ENCODE data around the gene SFN.
"Not testable (repeated sequence)": the region's sequence is repeated elsewhere in the genome, so short reads cannot be mapped to it uniquely, and the experiment has no call there.

SFN gene

GRCh38 chr1:26874896-26875295 is 11.9 kb downstream of the SFN start:
- FAIRE-seq: no peak

DNA sequence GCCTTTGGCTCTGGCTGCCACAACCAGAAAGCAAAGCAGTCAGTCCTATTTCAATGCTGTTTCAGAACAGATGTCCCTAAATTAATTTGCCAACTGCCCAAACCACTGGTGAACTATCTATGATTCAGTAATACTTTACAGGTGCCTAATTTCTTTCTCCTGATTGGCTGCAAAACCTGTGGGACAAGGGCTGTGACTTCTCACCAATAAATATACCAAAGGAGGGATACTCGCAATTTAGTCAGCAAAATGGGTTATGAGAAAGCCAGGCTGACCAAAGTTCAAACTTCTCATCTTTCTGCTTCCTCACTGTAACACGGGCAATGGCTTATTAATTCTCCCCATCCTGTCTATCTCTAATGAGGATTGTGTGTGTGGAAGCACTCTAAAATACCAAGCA is 14.4 kb downstream of the SFN start:
- no peak for FAIRE-seq

GRCh38 chr1:26879793-26880192 is 16.8 kb downstream of the SFN start:
- FAIRE-seq: no peak

DNA sequence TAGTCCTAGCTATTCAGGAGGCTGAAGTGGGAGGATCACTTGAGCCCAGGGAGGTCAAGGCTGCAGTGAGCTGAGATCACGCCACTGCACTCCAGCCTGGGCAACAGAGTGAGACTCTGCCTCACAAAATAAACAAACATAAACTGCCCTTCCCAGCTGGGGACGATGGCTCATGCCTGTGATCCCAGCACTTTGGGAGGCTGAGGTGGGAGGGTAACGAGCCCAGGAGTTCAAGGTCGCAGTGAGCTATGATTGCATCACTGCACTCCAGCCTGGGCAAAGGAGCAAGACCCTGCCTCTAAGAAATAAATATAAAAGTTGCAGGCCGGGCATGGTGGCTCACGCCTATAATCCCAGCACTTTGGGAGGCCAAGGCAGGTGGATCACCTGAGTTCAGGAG is 18.7 kb downstream of the SFN start:
- FAIRE-seq: not testable (repeated sequence)

DNA sequence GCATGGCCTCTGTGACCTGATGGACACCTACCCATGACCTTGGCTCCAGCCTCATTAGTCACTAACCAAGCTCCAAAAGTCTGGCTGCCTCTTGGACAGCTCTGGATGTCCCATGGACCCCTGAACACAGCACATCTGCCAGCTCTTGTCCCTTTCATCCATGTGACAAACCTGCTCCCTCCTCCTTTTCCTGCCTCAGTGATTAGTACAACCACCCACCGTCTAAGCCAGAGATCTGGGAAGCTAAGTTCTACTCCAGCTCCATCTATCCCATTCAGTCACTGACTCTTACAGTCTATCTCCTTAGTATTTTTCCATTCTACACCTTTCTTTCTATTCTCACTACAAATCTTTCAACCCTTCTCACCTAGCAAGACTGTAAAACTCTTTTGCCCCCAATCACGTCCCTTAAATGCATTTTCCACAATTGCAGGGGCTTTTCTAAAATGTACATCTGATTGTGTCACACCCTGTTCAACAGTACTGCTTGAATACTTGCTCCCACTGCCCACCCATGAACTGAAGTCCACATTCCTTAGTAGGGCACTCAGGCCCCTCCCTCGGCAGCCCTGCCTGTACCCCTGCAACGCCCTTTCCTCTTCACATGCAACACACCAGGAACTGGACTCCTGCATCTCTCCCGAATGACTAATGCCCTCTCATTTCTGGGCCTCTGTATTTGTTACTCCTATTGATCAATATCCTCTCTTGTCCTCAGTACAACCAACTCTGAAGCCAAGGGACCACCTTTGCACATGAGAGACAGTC is 19.9 kb downstream of the SFN start:
- no peak for FAIRE-seq

DNA sequence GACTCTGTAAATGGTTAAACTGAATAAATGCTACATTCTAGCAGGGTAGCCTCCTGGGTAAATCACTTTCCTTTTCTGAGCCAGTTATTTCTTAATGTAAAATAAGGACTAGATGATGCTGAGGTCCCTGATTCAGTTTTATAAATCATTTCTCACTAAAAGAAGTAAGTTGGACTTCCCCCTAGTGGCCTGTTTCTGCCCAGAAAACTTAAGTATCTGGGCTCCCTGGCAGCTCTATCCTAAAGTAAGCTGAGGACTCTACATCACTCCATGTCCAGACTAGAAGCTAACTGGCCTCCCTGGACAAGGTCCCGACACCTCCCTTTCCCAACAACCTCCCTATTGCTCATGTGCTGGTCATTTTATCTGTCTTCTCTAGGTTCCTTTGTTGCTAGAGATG is 24.2 kb downstream of the SFN start:
- no peak for FAIRE-seq

- FAIRE-seq: no peak
Observed at GRCh38 chr1:26888231-26888630, 25.3 kb downstream of the SFN start.

DNA sequence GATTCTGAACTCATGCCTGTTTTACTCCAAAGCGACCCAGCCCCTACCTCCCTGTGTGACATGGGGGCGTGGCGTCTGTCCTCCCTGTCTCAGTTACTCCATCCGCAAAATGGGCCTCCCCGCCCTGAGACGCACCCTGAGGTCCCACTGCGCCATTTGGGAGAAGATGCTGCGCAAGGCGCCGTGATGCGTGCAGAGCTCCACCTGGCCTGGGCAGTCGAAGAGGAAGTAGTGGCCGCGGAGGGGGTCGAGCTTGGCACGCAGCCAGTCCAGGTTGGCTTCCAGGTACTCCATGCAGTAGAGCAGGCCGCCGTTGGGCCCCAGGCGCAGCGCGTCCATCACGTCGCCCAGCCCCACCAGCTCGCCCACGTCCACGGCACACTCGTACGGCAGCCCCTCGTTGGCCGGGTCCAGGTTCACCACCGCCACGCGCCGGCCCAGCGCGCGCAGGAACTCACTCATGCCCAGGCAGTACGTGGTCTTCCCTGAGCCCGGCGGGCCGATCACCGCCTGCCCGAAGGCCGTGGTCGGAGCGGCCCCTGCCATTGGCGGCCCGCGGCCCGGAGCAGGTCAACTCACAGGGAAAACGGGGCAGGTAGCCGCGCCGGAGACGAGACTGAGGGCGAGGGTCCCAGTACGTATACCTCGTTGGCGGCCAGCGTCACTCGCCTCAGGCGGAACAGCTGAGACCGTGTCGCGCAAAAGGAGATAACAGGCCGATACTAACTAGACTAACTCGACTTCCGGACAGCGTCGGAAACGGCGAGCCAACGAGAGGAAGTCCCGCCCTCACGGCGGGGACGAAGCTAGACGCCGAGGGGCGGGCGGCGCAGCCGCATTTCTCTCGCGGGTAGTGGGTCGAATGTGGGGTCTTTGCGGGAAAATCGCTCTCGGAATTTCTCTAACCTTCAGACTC is 26.9 kb downstream of the SFN start, which contains the start of gene GPN2:
GPN2 (minus strand) TSS at position 733 of the 916 bp plus-strand sequence; CDS start at position 546, 187 bp downstream.
- peak; percentile 4 for FAIRE-seq

DNA sequence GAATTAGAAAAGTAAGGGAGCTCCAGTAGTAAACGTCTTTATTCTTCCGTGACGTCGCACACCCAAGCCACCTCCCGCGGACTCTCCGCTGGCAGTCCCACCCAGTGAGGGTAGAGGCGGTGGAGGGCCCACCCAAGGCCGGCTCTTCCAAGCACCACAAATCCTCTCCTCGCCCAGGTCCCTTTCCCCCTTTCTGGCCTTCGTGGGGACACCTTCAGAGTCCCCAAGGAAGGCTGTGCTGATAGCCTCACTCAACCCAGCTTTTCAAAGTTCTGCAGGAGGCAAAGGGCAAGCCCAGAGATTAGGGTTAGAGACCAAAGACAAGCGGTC is 27.5 kb downstream of the SFN start:
- FAIRE-seq: no peak

GRCh38 chr1:26894263-26894662 is 31.3 kb downstream of the SFN start:
- FAIRE-seq: no peak

DNA sequence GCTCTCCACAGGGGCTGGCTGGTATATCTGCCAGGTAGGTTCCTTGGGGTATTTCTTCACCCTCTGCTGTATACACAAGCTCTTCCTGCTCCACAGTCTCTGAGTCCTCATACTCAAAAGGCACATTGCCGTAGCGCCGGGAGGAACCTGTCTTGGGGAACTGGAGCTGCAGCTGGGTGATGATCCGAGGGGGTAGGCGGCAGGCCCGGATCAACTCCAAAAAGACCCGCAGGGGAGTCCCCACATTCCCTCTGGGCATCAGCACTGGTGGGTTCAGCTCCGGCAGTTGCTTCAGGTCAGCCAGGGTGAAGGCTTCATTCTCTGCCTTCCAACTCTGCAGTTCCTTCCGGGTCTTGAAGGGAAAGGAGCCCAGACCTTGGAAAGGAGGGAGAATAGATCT is 34.4 kb downstream of the SFN start:
- no peak for FAIRE-seq

- peak; percentile 51 for FAIRE-seq
Observed at GRCh38 chr1:26900001-26900814, 37.3 kb downstream of the SFN start, which contains the start of gene GPATCH3. Gene GPATCH3 (minus strand): TSS chr1:26900467. CDS start chr1:26900442, 25 bp downstream.

- FAIRE-seq: no peak
Observed at GRCh38 chr1:26900815-26901511, 38.0 kb downstream of the SFN start.

DNA sequence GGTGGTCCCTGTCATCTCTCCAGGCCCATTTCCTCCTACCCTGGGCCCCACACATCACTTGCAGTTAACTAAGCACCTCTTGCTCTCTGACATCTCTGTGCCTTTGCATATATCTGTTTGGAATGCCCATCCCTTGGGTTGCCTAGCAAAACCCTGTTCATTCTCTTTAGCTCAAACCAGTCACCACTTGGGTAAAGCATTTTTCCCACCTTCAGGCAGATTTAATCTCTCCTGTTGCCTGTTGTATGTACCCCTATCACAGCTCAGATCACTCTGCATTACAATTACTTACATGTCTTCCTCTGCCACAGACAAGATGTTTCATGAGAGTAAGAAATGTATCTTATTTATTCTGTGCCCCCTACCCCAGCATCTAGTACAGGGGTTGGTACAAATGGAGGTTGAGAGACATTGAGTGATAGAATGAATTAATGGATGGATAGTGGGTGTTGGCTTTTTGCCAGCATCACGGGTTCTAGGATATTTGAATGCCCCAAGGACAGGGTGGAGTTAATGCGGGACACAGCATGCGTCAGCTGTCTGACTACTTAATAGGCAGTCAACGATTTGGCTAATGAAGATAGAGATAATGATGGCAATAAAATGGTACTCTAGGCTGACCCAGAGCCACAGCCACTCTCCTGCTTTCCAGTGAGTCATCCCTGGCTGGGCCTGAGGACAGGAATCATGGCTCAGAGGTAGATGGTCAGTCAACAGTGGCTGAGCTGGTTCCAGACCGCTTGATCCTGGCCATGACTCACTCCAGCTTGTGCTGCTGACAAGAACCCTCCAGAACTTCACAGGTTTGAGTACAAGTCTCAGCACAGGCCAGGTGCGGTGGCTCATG is 44.3 kb downstream of the SFN start:
- FAIRE-seq: no peak

GRCh38 chr1:26909951-26910342 is 47.0 kb downstream of the SFN start:
- FAIRE-seq: no peak

- no peak for FAIRE-seq
Observed at GRCh38 chr1:26910343-26911160, 47.6 kb downstream of the SFN start.

GRCh38 chr1:26911399-26912146 is 48.6 kb downstream of the SFN start:
- FAIRE-seq: no peak

DNA sequence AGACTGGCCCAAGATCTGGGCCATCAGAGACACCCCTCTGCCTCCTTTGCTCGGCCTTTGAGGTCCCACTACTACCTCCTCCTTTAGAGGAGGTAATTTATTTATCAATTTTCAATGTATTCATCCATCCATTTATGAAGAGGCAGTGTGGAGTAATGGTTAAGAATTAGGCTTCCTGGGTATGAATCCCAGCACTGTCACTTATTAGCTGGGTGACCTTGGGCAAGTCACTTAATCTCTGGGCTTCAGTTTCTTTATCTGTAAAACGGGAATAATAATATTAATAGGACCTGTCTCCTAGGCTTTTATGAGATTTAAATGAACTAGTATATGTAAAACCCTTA is 49.2 kb downstream of the SFN start:
- no peak for FAIRE-seq

GRCh38 chr1:26913389-26913753 is 50.4 kb downstream of the SFN start:
- FAIRE-seq: no peak

All from endometrium (tissue), 2 donors.